ENCODE data around the gene MYLK. TPM values are rescaled to one million over a fixed set of nuclear protein-coding genes. Genes with fewer than 3 reads are reported as not detected.

Gene MYLK
- total RNA-seq, 2 donors from 2014 or later = 30.5 to 85.1 TPM

- TF ChIP-seq, protein P1, sequence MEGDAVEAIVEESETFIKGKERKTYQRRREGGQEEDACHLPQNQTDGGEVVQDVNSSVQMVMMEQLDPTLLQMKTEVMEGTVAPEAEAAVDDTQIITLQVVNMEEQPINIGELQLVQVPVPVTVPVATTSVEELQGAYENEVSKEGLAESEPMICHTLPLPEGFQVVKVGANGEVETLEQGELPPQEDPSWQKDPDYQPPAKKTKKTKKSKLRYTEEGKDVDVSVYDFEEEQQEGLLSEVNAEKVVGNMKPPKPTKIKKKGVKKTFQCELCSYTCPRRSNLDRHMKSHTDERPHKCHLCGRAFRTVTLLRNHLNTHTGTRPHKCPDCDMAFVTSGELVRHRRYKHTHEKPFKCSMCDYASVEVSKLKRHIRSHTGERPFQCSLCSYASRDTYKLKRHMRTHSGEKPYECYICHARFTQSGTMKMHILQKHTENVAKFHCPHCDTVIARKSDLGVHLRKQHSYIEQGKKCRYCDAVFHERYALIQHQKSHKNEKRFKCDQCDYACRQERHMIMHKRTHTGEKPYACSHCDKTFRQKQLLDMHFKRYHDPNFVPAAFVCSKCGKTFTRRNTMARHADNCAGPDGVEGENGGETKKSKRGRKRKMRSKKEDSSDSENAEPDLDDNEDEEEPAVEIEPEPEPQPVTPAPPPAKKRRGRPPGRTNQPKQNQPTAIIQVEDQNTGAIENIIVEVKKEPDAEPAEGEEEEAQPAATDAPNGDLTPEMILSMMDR (IDR thresholded peaks at IDR 0.05) = no peak
- Histone ChIP-seq H3K9me3 (no peaks in the 10 kb centered on the region), H3K27ac (no peak overlapping the region), H3K4me1 (peaks cover 0 to 3% of the 10 kb centered on the region in 2 donors), H3K36me3 (no peaks in the 10 kb centered on the region), H3K4me3 (no peak overlapping the region), H3K27me3 (no peaks in the 10 kb centered on the region)
- no peak for DNase-seq (ENCODE audit: low spot score)
Measured at GRCh38 chr3:123776071-123776782, 107.9 kb downstream of the MYLK start.

DNA sequence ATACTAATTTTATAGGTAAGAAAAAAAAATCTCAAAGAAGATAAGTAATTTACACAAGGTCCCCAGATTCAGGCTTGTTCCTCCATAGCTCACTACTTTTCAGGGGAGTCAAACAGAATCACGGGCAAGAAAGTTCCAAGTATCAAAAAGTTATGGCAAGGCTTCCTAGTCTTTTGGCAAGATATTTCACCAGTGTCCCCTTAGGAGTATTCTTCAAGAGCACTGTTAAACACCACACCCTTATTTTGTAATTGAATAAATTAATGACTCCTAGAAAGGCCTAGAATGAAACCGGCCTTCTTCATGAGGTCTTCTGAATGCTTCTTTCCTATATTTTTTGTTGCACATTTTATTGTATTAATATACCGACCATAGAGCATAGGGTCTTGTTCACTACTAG is 109.7 kb downstream of the MYLK start:
- peaks cover 0 to 3% of the 10 kb centered on the region in 2 donors for H3K4me1 ChIP-seq
- no peak overlapping the region for H3K4me3 ChIP-seq
- no peak overlapping the region for H3K27ac ChIP-seq
- H3K36me3 ChIP-seq = no peaks in the 10 kb centered on the region
- TF ChIP-seq, protein P1 (IDR thresholded peaks at IDR 0.05) = no peak
- no peaks in the 10 kb centered on the region for H3K27me3 ChIP-seq
- no peaks in the 10 kb centered on the region for H3K9me3 ChIP-seq
- no peak for DNase-seq (ENCODE audit: low spot score)

- Histone ChIP-seq H3K27ac (no peak overlapping the region), H3K9me3 (no peaks in the 10 kb centered on the region), H3K4me3 (no peak overlapping the region), H3K4me1 (peaks cover 0 to 3% of the 10 kb centered on the region in 2 donors), H3K27me3 (no peaks in the 10 kb centered on the region), H3K36me3 (no peaks in the 10 kb centered on the region)
- no peak for DNase-seq (ENCODE audit: low spot score)
- TF ChIP-seq, protein P1 (IDR thresholded peaks at IDR 0.05) = no peak
Measured at GRCh38 chr3:123773681-123774431, 110.3 kb downstream of the MYLK start.

DNA sequence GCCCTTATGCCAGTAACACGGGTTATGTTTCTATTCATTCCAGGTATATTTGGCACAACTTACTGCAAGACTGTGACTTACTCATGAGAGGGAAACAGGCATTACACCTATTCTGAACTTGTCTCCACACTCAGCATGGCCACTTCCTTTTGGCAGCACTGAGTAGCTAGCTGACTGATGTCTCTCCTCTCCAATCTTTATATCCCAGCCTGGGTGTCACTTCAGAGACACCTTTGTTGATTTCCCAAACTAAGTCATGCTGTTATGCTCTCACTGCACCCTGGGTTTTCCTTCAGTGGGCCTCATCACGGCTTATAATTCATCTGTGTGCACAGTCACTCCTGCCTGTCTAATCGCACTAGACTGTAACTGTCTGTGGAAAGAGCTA is 114.8 kb downstream of the MYLK start:
- Histone ChIP-seq H3K27ac (no peak overlapping the region), H3K36me3 (no peaks in the 10 kb centered on the region), H3K27me3 (no peaks in the 10 kb centered on the region), H3K9me3 (no peaks in the 10 kb centered on the region), H3K4me1 (peaks cover 0 to 3% of the 10 kb centered on the region in 2 donors), H3K4me3 (no peak overlapping the region)
- no peak for DNase-seq (ENCODE audit: low spot score)
- TF ChIP-seq, protein P1 (IDR thresholded peaks at IDR 0.05) = no peak

GRCh38 chr3:123768480-123769355 is 115.4 kb downstream of the MYLK start:
- H3K36me3 ChIP-seq = no peaks in the 10 kb centered on the region
- no peak for DNase-seq (ENCODE audit: low spot score)
- H3K4me3 ChIP-seq = no peak overlapping the region
- peaks cover 0 to 3% of the 10 kb centered on the region in 2 donors for H3K4me1 ChIP-seq
- H3K27me3 ChIP-seq = no peaks in the 10 kb centered on the region
- no peaks in the 10 kb centered on the region for H3K9me3 ChIP-seq
- no peak overlapping the region for H3K27ac ChIP-seq
- TF ChIP-seq, protein P1 (IDR thresholded peaks at IDR 0.05) = no peak
